Measurements from ENCODE around the gene SERPINB12. TPM values are rescaled to one million over a fixed set of nuclear protein-coding genes. Genes with fewer than 3 reads are reported as not detected.

SERPINB12 gene
- total RNA-seq, 1 donor: not detected

GRCh38 chr18:63586431-63586830 lies 44.3 kb downstream of the SERPINB12 start:
- Histone ChIP-seq H3K79me2 (ENCODE audit: insufficient read depth, low read length) (no peaks in the 10 kb centered on the region), H3K36me3 (ENCODE audit: insufficient read depth, low read length) (no peaks in the 10 kb centered on the region), H2AFZ (ENCODE audit: low read length) (no peak overlapping the region), H4K20me1 (ENCODE audit: insufficient read depth, low read length) (no peaks in the 10 kb centered on the region), H3K4me3 (ENCODE audit: insufficient read depth, low read length) (no peak overlapping the region), H3K27ac (ENCODE audit: low read depth, low read length) (no peak overlapping the region), H3K9me3 (ENCODE audit: low read depth, low read length) (no peaks in the 10 kb centered on the region), H3K27me3 (ENCODE audit: insufficient read depth, low read length) (peaks cover 2% of the 10 kb centered on the region), H3K4me1 (ENCODE audit: insufficient read depth, low read length) (no peaks in the 10 kb centered on the region), H3K4me2 (ENCODE audit: insufficient read depth, low read length) (no peak overlapping the region)
- no peak for TF ChIP-seq CTCF (IDR thresholded peaks at IDR 0.05; ENCODE audit: extremely low read depth, low read depth, low read length)
- no peak for DNase-seq (ENCODE audit: insufficient read length, low spot score, missing footprints)

- no peak within 1 kb of the TSS for H3K4me2 ChIP-seq (ENCODE audit: insufficient read depth, low read length)
These were observed 44.8 kb downstream of the SERPINB12 start, which contains the start of gene SERPINB13 for GRCh38 chr18:63586966-63587365. Gene SERPINB13 (plus strand): TSS chr18:63587343. CDS start chr18:63588668, 1,325 bp downstream.

GRCh38 chr18:63588909-63589308 lies 46.7 kb downstream of the SERPINB12 start:
- H3K36me3 ChIP-seq (ENCODE audit: insufficient read depth, low read length): no peaks in the 10 kb centered on the region
- no peaks in the 10 kb centered on the region for H3K9me3 ChIP-seq (ENCODE audit: low read depth, low read length)
- H3K79me2 ChIP-seq (ENCODE audit: insufficient read depth, low read length): no peaks in the 10 kb centered on the region
- H3K4me2 ChIP-seq (ENCODE audit: insufficient read depth, low read length): no peak overlapping the region
- H4K20me1 ChIP-seq (ENCODE audit: insufficient read depth, low read length): no peaks in the 10 kb centered on the region
- peaks cover 2% of the 10 kb centered on the region for H3K27me3 ChIP-seq (ENCODE audit: insufficient read depth, low read length)
- no peak overlapping the region for H3K27ac ChIP-seq (ENCODE audit: low read depth, low read length)
- no peaks in the 10 kb centered on the region for H3K4me1 ChIP-seq (ENCODE audit: insufficient read depth, low read length)
- no peak for TF ChIP-seq CTCF (IDR thresholded peaks at IDR 0.05; ENCODE audit: extremely low read depth, low read depth, low read length)
- no peak overlapping the region for H3K4me3 ChIP-seq (ENCODE audit: insufficient read depth, low read length)
- no peak overlapping the region for H2AFZ ChIP-seq (ENCODE audit: low read length)
- DNase-seq (ENCODE audit: insufficient read length, low spot score, missing footprints): no peak

More at GRCh38 chr18:63586966-63587365, 44.8 kb downstream of the SERPINB12 start, which contains the start of gene SERPINB13:
- H3K79me2 ChIP-seq (ENCODE audit: insufficient read depth, low read length): no peaks in the 10 kb centered on the region
- no peak within 1 kb of the TSS for H2AFZ ChIP-seq (ENCODE audit: low read length)
- TF ChIP-seq CTCF (IDR thresholded peaks at IDR 0.05; ENCODE audit: extremely low read depth, low read depth, low read length): no peak
- H3K27ac ChIP-seq (ENCODE audit: low read depth, low read length): no peak within 1 kb of the TSS
- H3K9me3 ChIP-seq (ENCODE audit: low read depth, low read length): no peaks in the 10 kb centered on the region
- H3K27me3 ChIP-seq (ENCODE audit: insufficient read depth, low read length): peaks cover 2% of the 10 kb centered on the region
- H4K20me1 ChIP-seq (ENCODE audit: insufficient read depth, low read length): no peaks in the 10 kb centered on the region
- DNase-seq (ENCODE audit: insufficient read length, low spot score, missing footprints): no peak
- no peak within 1 kb of the TSS for H3K4me3 ChIP-seq (ENCODE audit: insufficient read depth, low read length)
- H3K36me3 ChIP-seq (ENCODE audit: insufficient read depth, low read length): no peaks in the 10 kb centered on the region
- H3K4me1 ChIP-seq (ENCODE audit: insufficient read depth, low read length): no peaks in the 10 kb centered on the region

- Histone ChIP-seq H3K4me1 (ENCODE audit: insufficient read depth, low read length) (no peaks in the 10 kb centered on the region), H3K9me3 (ENCODE audit: low read depth, low read length) (no peaks in the 10 kb centered on the region), H4K20me1 (ENCODE audit: insufficient read depth, low read length) (no peaks in the 10 kb centered on the region), H2AFZ (ENCODE audit: low read length) (no peak overlapping the region), H3K79me2 (ENCODE audit: insufficient read depth, low read length) (no peaks in the 10 kb centered on the region), H3K4me2 (ENCODE audit: insufficient read depth, low read length) (no peak overlapping the region), H3K27me3 (ENCODE audit: insufficient read depth, low read length) (peaks cover 4% of the 10 kb centered on the region), H3K36me3 (ENCODE audit: insufficient read depth, low read length) (no peaks in the 10 kb centered on the region), H3K4me3 (ENCODE audit: insufficient read depth, low read length) (no peak overlapping the region), H3K27ac (ENCODE audit: low read depth, low read length) (no peak overlapping the region)
- DNase-seq (ENCODE audit: insufficient read length, low spot score, missing footprints): no peak
- TF ChIP-seq CTCF (IDR thresholded peaks at IDR 0.05; ENCODE audit: extremely low read depth, low read depth, low read length): no peak
These were observed 48.2 kb downstream of the SERPINB12 start for GRCh38 chr18:63590373-63590772.
